Activated CD4-positive, alpha-beta T cell treated with anti-CD3 and anti-CD28 coated beads, Interleukin-2, Interleukin-6, amounts not matched to agents 100 ng/mL and 50 ng/mL, durations not matched to agents 16 hours and 8 hours (primary cell): ENCODE measurements around the gene FOXP1.

ENCODE experiments used
- DNase-seq: peaks from one replicate; pipeline ENCODE4 v3.0.0-alpha.2; 2020

Gene FOXP1

GRCh38 chr3:71585887-71586809 is 2.6 kb upstream of the FOXP1 start:
- peak; percentile 50 for DNase-seq

- DNase-seq, result no peak
Observed at GRCh38 chr3:71585131-71585530, 1.6 kb upstream of the FOXP1 start.

- DNase-seq, result peak; percentile 52
Observed at GRCh38 chr3:71584394-71585011, 975 bp upstream of the FOXP1 start.

GRCh38 chr3:71582612-71583565 is 639 bp downstream of the FOXP1 start:
- peak; percentile 36 for DNase-seq

- DNase-seq, result peak; percentile 28
Observed at GRCh38 chr3:71582036-71582611, 1.4 kb downstream of the FOXP1 start.

- no peak for DNase-seq
Observed at GRCh38 chr3:71581457-71582035, 2.0 kb downstream of the FOXP1 start.

- DNase-seq, result no peak
Observed at GRCh38 chr3:71580636-71581456, 2.7 kb downstream of the FOXP1 start.

- no peak for DNase-seq
Observed at GRCh38 chr3:71579935-71580406, 3.6 kb downstream of the FOXP1 start.

GRCh38 chr3:71579326-71579934 is 4.1 kb downstream of the FOXP1 start:
- no peak for DNase-seq

GRCh38 chr3:71578054-71578751 is 5.3 kb downstream of the FOXP1 start:
- no peak for DNase-seq

- DNase-seq, result no peak
Observed at GRCh38 chr3:71577011-71577410, 6.5 kb downstream of the FOXP1 start.

- no peak for DNase-seq
Observed at GRCh38 chr3:71575433-71575832, 8.1 kb downstream of the FOXP1 start.

- no peak for DNase-seq
Observed at GRCh38 chr3:71573181-71573580, 10.3 kb downstream of the FOXP1 start.

- DNase-seq, result no peak
Observed at GRCh38 chr3:71570546-71570945, 13.0 kb downstream of the FOXP1 start.

GRCh38 chr3:71568207-71568606 is 15.3 kb downstream of the FOXP1 start:
- DNase-seq, result no peak

GRCh38 chr3:71566776-71567175 is 16.8 kb downstream of the FOXP1 start:
- no peak for DNase-seq

GRCh38 chr3:71565976-71566375 is 17.6 kb downstream of the FOXP1 start:
- no peak for DNase-seq

GRCh38 chr3:71565316-71565715 is 18.2 kb downstream of the FOXP1 start:
- DNase-seq, result no peak

- no peak for DNase-seq
Observed at GRCh38 chr3:71564361-71564760, 19.2 kb downstream of the FOXP1 start.

GRCh38 chr3:71563827-71564226 is 19.7 kb downstream of the FOXP1 start:
- DNase-seq, result no peak
